NCI-H526 (cell line): ENCODE results near the gene RASD2.

ENCODE experiments used
- DNase-seq, 2 experiments: peaks; one replicate each; lab custom pipeline; 2025; lab: John Stamatoyannopoulos, UW

Gene RASD2

DNA sequence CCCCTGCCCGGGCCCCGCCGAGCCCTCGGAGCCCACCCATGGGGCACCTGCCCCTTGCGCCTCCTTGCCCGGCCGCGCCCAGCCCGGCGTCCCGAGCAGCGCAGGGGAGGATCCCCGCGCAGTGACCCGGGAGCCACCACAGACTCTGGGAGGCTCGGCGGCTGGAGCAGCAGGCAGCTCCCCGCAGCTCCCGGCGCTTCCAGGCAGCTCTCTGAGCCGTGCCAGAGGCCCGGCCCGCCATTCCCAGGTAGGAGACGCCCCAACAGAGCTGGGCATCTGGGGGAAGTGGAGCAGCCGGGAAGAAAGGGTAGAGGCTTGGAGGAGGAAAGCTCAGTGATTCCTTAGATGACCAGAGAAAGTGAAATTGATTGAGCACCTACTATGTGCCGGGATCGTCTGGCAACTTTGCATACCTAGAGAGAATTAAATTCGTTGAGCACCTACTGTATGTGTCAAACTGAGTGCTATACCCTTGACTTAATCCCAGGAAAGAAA, 670 bp downstream of the RASD2 start:
- DNase-seq = no peak

DNA sequence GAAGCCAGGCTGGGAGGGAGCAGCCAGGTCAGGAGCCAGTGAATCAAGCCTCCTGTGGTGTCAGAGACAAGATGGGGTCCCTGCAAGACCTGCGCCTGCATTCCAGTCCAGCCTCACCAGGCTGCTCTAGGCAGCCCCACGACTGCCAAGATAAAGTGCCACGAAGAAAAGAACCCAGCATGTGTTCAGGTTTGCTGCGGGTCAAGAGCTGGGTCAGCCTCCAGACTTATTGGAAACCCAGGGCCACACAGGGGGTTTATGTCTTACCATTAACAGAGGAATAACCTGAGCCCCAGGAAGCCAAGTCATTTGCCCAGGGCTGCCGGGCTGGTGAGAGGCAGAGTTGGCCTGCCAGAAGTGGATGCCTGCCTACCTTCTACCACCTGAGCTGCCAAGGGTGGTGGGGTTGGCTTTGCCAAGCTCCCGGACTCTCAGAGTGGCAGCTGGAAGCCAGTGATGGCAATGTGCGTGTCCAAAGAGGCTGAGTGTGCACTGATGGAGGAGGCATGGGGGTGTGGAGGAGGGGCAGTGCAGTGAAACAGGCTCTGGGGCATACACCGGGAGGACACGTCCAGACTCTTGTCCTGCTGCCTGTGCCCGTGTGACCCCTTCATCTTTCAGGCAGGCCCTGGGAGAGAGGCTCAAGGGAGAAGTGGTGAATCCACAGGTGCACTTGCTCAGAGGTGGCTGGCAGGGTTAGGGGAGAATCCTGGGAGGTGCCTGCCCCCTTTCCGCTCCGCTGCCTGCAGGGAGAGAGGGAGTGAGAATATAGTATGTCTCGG, 1.7 kb downstream of the RASD2 start:
- DNase-seq = no peak

- no peak for DNase-seq
Measured at GRCh38 chr22:35542939-35543516, 2.4 kb downstream of the RASD2 start.

GRCh38 chr22:35543702-35544101, 3.1 kb downstream of the RASD2 start:
- no peak for DNase-seq

- no peak for DNase-seq
Measured at GRCh38 chr22:35544189-35544588, 3.6 kb downstream of the RASD2 start.

- DNase-seq = no peak
Measured at GRCh38 chr22:35544827-35545226, 4.2 kb downstream of the RASD2 start.

- no peak for DNase-seq
Measured at GRCh38 chr22:35546886-35547285, 6.3 kb downstream of the RASD2 start.

GRCh38 chr22:35547987-35548721, 7.5 kb downstream of the RASD2 start:
- DNase-seq = no peak

GRCh38 chr22:35548722-35549112, 8.1 kb downstream of the RASD2 start:
- no peak for DNase-seq

GRCh38 chr22:35549328-35549727, 8.7 kb downstream of the RASD2 start:
- peak in 1 of 2 experiments; percentile 67 for DNase-seq

DNA sequence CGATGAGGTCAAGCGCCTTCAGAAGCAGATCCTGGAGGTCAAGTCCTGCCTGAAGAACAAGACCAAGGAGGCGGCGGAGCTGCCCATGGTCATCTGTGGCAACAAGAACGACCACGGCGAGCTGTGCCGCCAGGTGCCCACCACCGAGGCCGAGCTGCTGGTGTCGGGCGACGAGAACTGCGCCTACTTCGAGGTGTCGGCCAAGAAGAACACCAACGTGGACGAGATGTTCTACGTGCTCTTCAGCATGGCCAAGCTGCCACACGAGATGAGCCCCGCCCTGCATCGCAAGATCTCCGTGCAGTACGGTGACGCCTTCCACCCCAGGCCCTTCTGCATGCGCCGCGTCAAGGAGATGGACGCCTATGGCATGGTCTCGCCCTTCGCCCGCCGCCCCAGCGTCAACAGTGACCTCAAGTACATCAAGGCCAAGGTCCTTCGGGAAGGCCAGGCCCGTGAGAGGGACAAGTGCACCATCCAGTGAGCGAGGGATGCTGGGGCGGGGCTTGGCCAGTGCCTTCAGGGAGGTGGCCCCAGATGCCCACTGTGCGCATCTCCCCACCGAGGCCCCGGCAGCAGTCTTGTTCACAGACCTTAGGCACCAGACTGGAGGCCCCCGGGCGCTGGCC, 11.0 kb downstream of the RASD2 start:
- DNase-seq = no peak

DNA sequence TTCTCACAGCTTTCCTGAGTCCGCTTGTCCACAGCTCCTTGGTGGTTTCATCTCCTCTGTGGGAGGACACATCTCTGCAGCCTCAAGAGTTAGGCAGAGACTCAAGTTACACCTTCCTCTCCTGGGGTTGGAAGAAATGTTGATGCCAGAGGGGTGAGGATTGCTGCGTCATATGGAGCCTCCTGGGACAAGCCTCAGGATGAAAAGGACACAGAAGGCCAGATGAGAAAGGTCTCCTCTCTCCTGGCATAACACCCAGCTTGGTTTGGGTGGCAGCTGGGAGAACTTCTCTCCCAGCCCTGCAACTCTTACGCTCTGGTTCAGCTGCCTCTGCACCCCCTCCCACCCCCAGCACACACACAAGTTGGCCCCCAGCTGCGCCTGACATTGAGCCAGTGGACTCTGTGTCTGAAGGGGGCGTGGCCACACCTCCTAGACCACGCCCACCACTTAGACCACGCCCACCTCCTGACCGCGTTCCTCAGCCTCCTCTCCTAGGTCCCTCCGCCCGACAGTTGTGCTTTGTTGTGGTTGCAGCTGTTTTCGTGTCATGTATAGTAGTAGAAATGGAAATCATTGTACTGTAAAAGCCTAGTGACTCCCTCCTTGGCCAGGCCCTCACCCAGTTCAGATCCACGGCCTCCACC, 11.7 kb downstream of the RASD2 start:
- peak in 1 of 2 experiments; percentile 59 for DNase-seq

DNA sequence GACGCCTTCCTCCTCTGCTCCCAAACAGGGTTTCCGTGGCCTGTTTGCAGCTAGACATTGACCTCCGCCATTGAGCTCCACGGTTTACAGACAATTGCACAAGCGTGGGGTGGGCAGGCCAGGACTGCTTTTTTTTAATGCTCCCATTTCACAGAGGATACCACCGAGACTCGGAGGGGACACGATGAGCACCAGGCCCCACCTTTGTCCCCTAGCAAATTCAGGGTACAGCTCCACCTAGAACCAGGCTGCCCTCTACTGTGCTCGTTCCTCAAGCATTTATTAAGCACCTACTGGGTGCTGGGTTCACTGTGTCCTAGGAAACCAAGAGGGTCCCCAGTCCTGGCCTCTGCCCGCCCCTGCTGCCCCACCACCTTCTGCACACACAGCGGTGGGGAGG, 12.2 kb downstream of the RASD2 start:
- DNase-seq = no peak

DNA sequence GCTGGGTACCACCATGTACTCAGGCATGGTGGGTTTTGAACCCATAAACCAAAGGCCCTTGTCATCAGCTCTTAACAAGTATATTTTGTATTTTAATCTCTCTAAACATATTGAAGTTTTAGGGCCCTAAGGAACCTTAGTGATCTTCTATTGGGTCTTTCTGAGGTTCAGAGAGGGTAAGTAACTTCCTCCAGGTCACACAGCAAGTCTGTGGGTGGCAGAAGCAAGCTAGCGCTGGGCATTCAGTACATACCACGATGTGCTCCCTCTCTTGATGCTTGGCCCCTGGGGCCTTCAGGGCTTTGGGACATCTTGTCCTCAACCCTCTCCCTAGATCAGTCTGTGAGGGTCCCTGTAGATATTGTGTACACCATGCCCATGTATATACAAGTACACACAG, 12.7 kb downstream of the RASD2 start:
- DNase-seq = no peak

DNA sequence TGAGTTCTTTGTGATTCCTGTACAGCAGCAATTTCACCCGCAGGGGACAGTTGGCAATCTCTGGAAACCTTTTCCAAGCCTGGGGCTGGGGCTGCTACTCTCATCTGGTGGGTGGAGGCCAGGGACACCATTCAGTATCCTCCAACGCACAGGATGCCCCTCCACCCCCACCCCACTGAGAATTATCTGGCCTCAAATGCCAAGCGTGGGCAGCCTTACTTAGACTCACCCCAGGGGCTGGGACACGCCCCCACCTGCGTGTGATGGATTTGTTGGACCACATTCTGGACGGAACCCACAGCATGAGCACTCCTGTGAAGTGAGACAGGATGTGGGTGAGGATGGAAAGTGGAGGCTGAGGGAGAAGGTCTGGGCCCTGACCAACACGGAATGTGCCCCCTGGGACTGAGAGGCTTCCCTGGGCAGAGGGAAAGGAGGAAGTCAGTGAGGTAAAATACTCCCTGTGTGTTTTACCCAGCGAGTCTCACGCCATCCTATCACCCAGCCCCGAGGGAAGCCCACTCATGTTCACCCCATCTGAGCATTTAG, 13.7 kb downstream of the RASD2 start:
- no peak for DNase-seq

GRCh38 chr22:35555483-35555890, 14.9 kb downstream of the RASD2 start:
- no peak for DNase-seq

GRCh38 chr22:35555946-35556547, 15.4 kb downstream of the RASD2 start:
- no peak for DNase-seq

GRCh38 chr22:35556666-35557065, 16.0 kb downstream of the RASD2 start:
- DNase-seq = no peak

DNA sequence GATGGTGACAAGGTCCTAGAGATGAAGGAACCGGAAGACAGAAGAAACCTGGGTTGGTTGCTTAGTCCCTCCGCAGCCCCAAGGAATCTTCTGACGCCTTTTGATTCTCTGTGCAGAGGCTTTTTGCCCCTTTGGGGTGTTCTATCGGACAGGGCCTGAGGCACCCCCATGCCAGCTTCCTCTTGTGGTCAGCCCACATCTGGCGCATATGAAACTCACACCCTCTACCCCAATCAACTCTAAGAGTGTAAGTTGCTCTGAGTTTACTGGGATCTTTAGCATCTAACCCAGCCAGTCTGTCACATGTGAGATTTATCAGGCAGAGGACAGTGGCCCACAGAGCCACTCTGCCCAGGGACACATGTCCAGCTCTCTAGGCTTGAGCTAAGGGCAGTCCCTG, 17.4 kb downstream of the RASD2 start:
- DNase-seq = no peak

- DNase-seq = no peak
Measured at GRCh38 chr22:35558719-35559118, 18.1 kb downstream of the RASD2 start.

GRCh38 chr22:35559354-35560005, 18.8 kb downstream of the RASD2 start:
- DNase-seq = no peak
